Fibroblast of gingiva (primary cell): ENCODE measurements around the gene CETN1.

Experiments
- DNase-seq: peaks from one replicate; pipeline ENCODE4 v3.0.0-alpha.2; 2011; ENCODE audit warnings: low read depth

Gene CETN1

GRCh38 chr18:576924-577323, 3.3 kb upstream of the CETN1 start:
- no peak for DNase-seq

- peak; percentile 39 for DNase-seq
Observed at GRCh38 chr18:577643-578375, 2.4 kb upstream of the CETN1 start.

GRCh38 chr18:579238-579637, 942 bp upstream of the CETN1 start:
- DNase-seq: no peak

DNA sequence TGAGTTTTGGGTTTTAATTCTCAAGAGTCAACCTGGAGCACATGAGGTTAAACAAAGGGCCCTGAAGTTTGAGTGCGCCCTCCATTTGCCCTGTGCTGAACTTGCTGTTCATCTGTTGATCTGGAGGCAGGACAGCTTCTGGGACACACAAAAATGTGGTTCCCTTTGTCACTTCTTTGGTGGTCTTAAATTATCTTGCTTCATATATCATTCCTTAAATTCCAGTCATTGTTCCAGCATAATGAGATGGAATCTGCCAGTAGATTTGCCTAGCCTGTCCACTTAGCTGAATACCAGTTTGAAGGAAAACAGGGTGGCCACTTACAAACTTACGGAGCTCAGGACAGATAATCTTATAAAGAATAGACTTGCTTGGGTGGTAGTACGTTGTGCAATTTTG, 916 bp downstream of the CETN1 start:
- DNase-seq: no peak

DNA sequence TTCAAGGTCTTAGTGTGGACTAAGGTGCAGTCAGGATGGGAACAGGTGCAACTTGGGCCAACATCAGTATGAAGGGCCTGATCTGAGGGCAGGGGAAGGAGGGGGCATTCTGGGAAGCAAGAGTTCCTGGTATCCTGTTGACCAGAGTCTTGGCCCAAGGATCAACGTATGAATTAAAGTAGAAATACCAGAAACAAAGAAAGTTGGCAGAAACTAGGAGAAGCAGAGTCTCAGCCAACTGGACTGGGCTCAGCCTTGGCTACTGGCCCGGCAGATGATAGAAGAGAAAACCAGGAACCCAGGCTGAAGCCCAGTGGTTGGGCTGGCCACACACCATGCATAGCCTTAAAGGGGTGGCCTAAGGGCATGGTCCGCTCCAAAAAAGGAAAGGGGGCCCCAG, 2.3 kb downstream of the CETN1 start:
- DNase-seq: peak; percentile 17

DNA sequence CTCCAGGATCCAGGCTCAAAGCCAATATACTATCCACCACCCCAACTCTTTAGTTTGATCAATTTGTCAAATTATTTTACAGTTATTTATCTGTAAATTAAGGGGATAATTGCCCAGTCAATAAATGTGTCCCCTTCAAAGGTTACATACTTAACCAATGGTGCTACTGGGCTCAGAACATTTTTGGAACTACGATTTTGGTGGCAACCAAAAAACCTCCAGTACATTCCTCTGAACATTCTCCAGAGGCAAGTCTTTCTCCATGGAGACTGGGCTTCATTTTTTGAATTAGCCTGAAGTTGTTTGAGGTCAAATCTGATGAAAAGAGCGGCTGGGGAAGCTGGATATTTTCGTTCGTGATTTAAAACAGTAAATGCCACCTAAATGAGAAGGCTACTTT, 14.9 kb downstream of the CETN1 start:
- DNase-seq: no peak

GRCh38 chr18:595571-595970, 15.4 kb downstream of the CETN1 start:
- no peak for DNase-seq

DNA sequence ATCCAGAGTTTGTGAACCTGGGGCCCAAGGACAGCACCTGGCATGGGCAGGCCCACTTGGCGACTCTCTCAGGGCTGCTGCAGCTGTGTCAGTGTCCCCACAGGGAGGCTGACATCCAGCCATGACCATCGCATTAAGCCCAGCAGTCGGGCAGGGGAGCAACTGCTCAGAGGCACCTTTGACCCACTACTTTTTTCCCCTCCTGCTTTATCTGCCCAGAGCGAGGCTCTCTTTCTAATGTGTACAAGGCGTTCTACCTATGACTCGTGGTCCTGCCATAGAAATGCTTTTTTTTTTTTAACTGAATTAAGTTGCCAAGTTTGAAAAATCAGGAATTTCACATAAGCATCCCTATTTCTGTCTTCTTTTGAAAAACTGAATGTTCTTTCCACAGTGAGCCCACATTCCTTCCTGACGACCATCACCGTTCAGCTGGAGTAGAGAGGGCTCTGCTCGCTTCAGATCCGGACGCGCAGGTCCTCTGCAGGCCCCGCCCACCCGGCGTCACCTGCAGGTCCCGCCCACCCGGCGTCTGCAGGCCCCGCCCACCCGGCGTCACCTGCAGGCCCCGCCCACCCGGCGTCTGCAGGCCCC, 16.2 kb downstream of the CETN1 start:
- DNase-seq: no peak

- DNase-seq: no peak
Observed at GRCh38 chr18:598124-598589, 18.0 kb downstream of the CETN1 start.

DNA sequence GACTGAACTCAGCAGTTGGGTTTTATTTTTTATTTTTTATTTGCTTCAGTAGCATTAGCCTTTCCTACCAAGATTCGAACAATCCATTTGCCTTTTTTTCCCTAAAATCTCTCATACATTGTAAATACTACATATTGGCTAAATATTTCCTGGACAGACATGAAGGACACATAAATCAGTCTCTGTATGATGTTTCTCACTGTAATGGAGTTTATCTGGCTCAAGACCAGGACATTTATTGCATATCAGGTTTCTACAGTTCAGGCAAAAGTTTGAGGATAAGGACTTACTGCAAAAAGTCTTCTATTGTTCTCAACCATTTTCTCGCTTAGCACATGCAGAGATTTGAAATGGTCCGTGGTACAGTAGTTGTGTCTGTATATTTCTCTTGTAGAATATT, 19.9 kb downstream of the CETN1 start:
- no peak for DNase-seq

DNA sequence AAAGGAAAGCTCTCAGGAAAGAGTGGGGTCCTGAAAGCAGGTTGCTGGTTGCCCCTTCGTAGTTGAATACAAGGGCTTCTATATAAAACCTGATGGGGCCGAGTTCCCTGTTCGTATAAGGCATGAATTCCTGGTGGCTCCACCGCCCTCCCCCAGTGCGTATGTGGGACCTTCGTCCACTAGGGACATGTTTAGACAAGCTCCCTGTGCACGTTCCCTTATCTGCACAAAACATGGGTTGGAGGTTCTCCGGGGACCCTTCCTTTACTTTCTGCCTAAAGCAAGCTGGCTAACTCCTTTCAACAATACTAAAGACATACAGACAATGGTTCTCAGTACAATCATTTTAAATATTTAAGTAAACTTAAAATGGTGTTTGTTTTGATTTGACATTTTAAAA, 24.6 kb downstream of the CETN1 start:
- no peak for DNase-seq

DNA sequence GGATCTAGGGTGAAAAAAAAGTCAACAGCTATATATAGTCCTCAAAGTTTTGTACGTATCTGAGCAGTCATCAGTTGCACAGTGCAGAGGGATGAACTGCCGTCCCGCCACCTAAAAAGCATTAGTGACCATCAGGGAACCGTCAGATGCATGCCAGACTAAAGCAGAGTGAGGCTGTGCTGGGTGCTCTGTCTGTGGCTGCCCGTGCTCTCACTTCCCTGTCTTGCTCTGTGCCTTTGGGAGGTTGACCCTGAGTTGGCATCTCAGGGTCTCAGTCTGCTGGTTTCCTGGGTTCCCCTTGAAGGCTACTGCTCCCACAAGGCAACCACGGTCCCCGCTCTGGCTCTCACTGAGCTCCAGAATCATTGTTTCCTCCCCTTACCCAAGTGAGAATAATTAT, 27.8 kb downstream of the CETN1 start:
- DNase-seq: no peak

GRCh38 chr18:610214-610928, 30.2 kb downstream of the CETN1 start:
- DNase-seq: no peak

GRCh38 chr18:612156-612555, 32.0 kb downstream of the CETN1 start:
- DNase-seq: no peak

DNA sequence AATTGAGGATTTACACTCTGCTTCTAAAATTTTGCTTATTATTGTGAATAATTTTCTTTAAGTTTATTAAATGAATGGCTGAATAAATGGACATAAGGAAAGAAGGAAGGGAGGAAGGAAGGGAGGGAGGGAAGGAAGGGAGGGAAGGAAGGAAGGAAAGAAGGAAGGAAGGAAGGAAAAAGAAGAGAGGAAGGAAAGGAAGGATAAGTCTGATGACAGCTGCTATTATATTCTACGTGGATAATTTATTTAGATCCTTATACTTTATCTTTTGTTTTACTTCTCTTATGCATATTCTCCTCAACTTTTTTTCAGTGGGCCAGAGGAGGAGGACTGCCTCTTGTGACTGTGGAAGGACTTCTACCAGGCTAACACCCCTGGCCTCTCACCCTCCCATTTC, 34.0 kb downstream of the CETN1 start:
- DNase-seq: no peak

GRCh38 chr18:615092-615521, 34.9 kb downstream of the CETN1 start:
- peak; percentile 33 for DNase-seq

- no peak for DNase-seq
Observed at GRCh38 chr18:615773-616172, 35.6 kb downstream of the CETN1 start.

DNA sequence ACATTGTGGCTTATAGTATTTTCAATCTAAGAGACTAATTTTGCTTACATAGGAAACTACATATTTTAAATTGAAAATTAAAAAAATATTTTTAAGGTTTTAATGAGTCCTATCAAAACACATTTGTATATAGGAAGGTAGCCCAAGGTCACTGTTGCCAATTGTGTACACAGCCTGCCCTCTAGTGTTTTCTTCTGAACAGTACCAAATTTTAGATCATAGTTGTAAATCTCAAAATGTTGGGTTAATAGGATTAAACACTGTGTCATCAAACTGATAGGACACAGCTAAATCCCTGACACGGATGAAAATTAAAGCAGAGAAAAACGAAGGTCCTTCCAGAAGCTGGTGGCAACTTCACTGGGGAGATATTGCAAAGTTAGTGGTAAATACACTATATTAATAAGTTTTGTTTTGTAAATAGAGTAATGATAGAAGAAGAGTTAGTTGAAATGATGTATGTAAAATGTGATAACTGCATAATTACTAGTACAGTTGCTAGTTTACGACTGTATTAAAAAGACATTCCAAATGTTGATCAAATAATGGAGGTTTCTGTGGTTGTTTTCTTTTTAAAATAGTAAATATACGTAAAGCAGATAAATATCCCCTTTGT, 36.3 kb downstream of the CETN1 start:
- DNase-seq: peak; percentile 47

DNA sequence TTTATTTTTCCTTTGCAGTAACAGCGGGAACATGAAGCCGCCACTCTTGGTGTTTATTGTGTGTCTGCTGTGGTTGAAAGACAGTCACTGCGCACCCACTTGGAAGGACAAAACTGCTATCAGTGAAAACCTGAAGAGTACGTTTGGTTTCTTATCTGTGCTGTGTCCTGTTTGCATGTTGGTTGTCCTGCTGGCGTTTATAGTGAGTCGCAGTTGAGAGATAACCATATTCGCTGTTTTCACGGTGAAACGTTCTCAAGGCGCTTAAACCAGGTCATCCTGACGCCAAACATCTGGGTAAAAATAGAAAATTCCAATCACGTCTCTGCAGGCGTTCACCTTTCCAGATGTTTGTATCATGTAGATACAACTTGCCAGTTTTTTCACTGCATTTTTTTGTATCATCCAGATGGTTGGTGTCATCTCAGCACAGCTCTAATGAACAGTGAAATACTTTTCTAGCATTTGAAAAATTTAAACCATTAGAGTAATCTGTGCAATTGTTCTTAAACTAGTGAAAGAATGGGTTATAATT, 37.9 kb downstream of the CETN1 start:
- no peak for DNase-seq

DNA sequence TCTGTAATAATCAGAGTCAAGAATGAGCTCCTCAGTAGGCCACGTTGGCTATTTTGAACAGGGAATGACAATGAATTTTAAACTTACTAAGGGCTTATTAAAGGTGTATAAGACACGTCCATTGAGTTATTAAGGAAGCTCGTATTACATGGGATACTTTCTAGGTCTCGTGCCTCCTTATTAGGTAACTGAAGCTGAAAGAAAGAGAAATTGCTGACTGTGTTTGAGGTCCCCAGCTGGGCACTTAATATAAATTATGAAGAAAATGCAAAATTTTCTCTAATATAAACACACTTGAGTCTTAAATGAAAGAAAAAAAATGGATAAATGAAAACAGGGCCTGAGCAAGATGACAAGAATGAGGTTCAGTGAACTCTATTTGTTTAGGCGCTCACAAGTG, 38.4 kb downstream of the CETN1 start:
- DNase-seq: no peak

DNA sequence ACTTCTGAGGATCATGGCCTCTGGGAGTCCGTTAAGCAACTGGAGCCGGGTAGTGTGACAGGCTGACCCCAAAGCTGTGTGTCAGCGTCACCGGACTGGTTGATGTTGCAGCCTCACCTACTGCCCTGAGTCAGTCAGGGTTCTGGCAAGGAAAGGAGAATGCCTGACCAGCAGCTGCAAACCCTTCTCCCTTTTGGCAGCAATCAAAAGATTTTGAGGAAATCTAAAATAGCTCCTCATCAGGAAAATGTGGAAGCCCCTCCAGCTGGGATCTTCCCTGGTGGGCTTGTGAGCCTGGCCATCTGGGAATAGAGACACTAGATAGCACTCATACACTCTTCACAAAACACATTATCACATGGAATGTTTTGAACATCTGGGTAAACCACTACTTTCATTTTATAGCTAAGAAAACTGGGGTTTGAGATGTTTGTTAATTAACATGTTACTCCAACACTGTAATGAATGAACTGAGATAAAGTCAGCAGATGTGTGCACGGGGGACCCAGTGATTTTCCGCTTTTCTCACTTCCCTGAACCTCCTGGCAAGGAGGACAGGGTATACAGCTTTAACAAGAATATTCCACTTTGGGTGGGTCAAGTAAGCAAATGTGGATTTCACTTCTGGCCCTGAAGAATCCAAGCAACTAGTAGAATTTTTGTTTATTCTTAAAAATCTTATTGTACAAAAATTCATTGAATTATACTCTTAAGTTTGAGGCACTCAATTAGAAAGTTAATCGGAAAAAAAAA, 41.3 kb downstream of the CETN1 start:
- peak; percentile 55 for DNase-seq

DNA sequence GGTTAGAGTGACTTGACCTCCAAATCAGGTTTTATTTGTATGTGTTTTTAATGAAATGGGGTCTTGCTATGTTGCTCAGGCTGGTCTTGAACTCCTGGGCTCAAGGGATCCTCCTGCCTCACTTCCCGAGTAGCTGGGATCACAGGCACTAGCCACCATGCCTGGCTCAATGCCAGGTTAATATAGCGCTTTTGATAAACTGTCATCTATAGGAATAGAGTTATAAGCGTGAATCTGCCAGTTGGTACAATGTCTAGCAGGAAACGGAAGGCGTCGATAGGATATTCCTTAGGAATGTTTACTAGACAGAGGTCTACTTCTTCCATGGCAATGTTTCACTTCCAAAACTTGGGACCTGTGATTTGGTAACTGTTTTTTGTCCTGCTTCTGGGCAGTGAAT, 42.1 kb downstream of the CETN1 start:
- DNase-seq: no peak
